ENCODE data around the gene SLC5A6. TPM values are rescaled to one million over a fixed set of nuclear protein-coding genes. Genes with fewer than 3 reads are reported as not detected.

SLC5A6 gene
- total and polyA plus RNA-seq, 7 experiments from 2014 or later = 13.2 to 203 (median 32.7) TPM

- Mint-ChIP-seq H3K36me3 (peaks cover 22 to 58% (median 25%) of the 10 kb centered on the region in 5 donors), H3K4me3 (no peak overlapping the region), H3K9me3 (no peaks in the 10 kb centered on the region), H3K27ac (no peak overlapping the region), H3K4me1 (peaks cover 0 to 14% (median 6%) of the 10 kb centered on the region in 7 donors), H3K27me3 (no peaks in the 10 kb centered on the region)
- no peak for DNase-seq
- Histone ChIP-seq H3K9me3 (ENCODE audit: control insufficient read depth in 2 of 3, low read length in 3 of 3) (no peaks in the 10 kb centered on the region), H3K4me1 (ENCODE audit: control insufficient read depth in 2 of 2, insufficient read depth in 2 of 2, low read length in 2 of 2) (no peaks in the 10 kb centered on the region), H3K36me3 (ENCODE audit: control insufficient read depth in 2 of 3, insufficient read depth in 3 of 3, low read length in 3 of 3) (peaks cover 15 to 100% (median 32%) of the 10 kb centered on the region in 3 experiments), H3K27ac (ENCODE audit: low read depth, low read length) (no peak overlapping the region), H3K27me3 (ENCODE audit: control insufficient read depth in 2 of 2, insufficient read depth in 2 of 2, low read length in 2 of 2) (no peaks in the 10 kb centered on the region), H3K4me3 (ENCODE audit: low read length) (no peak overlapping the region)
- ChIA-PET CTCF (no interaction called here), POLR2A (interaction anchor here (0.6 kb wide), 1 partner anchor 142 kb away, joined by 4 read pairs; no protein-coding TSS in a partner anchor)
- intact Hi-C loops (cut with micrococcal nuclease) = no loop called here
- ATAC-seq = no peak
Measured at GRCh38 chr2:27237341-27237945, 25.4 kb upstream of the SLC5A6 start.

DNA sequence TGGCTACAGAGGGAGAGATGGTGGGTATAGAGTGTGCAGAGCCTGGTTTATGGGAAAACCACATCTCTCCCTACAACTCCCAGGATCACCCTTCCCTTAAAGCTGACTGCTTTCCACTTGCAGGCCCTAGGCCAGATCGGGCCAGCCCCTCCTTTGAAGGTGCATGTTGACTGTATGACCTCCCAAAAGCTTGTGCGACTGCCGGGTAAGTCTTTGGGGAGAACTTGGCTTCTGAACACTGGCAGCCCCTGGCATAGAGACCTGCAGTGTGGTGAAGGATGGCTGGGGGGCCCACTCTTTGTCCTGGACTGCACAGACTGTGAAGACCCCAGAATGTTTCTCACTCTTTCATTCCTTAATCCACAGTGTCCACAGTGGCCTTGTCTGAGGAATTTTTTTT, 24.6 kb upstream of the SLC5A6 start:
- CTCF ChIA-PET = no interaction called here
- POLR2A ChIA-PET = no interaction called here
- H3K36me3 ChIP-seq (ENCODE audit: control insufficient read depth in 2 of 3, insufficient read depth in 3 of 3, low read length in 3 of 3) = peaks cover 24 to 100% (median 33%) of the 10 kb centered on the region in 3 experiments
- no peaks in the 10 kb centered on the region for H3K9me3 ChIP-seq (ENCODE audit: control insufficient read depth in 2 of 3, low read length in 3 of 3)
- intact Hi-C loops (cut with micrococcal nuclease) = no loop called here
- Mint-ChIP-seq H3K36me3 (peaks cover 24 to 56% (median 27%) of the 10 kb centered on the region in 5 donors), H3K27me3 (no peaks in the 10 kb centered on the region), H3K4me1 (peaks cover 0 to 7% (median 0%) of the 10 kb centered on the region in 7 donors), H3K9me3 (no peaks in the 10 kb centered on the region), H3K4me3 (no peak overlapping the region), H3K27ac (no peak overlapping the region)
- no peaks in the 10 kb centered on the region for H3K4me1 ChIP-seq (ENCODE audit: control insufficient read depth in 2 of 2, insufficient read depth in 2 of 2, low read length in 2 of 2)
- DNase-seq = no peak
- H3K4me3 ChIP-seq (ENCODE audit: low read length) = no peak overlapping the region
- H3K27ac ChIP-seq (ENCODE audit: low read depth, low read length) = no peak overlapping the region
- ATAC-seq = no peak
- H3K27me3 ChIP-seq (ENCODE audit: control insufficient read depth in 2 of 2, insufficient read depth in 2 of 2, low read length in 2 of 2) = no peaks in the 10 kb centered on the region

DNA sequence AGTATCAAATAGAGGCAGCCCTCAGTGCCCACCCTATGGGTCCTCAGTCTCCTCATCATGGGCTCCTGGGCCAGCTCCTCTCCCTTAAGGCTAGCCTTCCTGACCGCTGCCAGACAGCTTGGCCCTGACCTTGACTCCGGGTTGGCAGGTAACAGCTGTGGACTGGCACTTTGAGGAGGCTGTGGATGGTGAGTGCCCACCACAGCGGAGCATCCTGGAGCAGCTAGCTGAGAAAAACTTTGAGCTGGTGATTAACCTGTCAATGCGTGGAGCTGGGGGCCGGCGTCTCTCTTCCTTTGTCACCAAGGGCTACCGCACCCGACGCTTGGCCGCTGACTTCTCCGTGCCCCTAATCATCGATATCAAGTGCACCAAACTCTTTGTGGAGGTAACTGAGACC, 24.1 kb upstream of the SLC5A6 start:
- Histone ChIP-seq H3K27me3 (ENCODE audit: control insufficient read depth in 2 of 2, insufficient read depth in 2 of 2, low read length in 2 of 2) (no peaks in the 10 kb centered on the region), H3K9me3 (ENCODE audit: control insufficient read depth in 2 of 3, low read length in 3 of 3) (no peaks in the 10 kb centered on the region), H3K4me1 (ENCODE audit: control insufficient read depth in 2 of 2, insufficient read depth in 2 of 2, low read length in 2 of 2) (no peaks in the 10 kb centered on the region), H3K4me3 (ENCODE audit: low read length) (no peak overlapping the region), H3K36me3 (ENCODE audit: control insufficient read depth in 2 of 3, insufficient read depth in 3 of 3, low read length in 3 of 3) (peaks cover 28 to 100% (median 32%) of the 10 kb centered on the region in 3 experiments), H3K27ac (ENCODE audit: low read depth, low read length) (no peak overlapping the region)
- no peak overlapping the region for H3K27ac Mint-ChIP-seq
- H3K4me3 Mint-ChIP-seq = no peak overlapping the region
- peaks cover 24 to 60% (median 31%) of the 10 kb centered on the region in 5 donors for H3K36me3 Mint-ChIP-seq
- ChIA-PET POLR2A (no interaction called here), CTCF (interaction anchor here (0.6 kb wide), 1 partner anchor 100 kb away, joined by 4 read pairs; no protein-coding TSS in a partner anchor)
- ATAC-seq = no peak
- intact Hi-C loops (cut with micrococcal nuclease) = no loop called here
- no peak for DNase-seq
- H3K9me3 Mint-ChIP-seq = no peaks in the 10 kb centered on the region
- H3K4me1 Mint-ChIP-seq = peaks cover 0 to 6% (median 0%) of the 10 kb centered on the region in 7 donors
- no peaks in the 10 kb centered on the region for H3K27me3 Mint-ChIP-seq

DNA sequence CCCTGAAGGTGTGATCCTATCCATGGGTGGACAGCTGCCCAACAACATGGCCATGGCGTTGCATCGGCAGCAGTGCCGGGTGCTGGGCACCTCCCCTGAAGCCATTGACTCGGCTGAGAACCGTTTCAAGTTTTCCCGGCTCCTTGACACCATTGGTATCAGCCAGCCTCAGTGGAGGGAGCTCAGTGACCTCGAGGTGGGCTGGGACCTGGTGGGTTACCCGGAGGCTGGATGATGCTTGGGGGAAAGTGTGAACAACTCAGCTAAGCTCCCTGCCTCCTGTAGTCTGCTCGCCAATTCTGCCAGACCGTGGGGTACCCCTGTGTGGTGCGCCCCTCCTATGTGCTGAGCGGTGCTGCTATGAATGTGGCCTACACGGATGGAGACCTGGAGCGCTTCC, 21.3 kb upstream of the SLC5A6 start:
- Mint-ChIP-seq H3K4me3 (no peak overlapping the region), H3K36me3 (peaks cover 20 to 46% (median 27%) of the 10 kb centered on the region in 5 donors), H3K9me3 (no peaks in the 10 kb centered on the region), H3K4me1 (peaks cover 0 to 6% (median 0%) of the 10 kb centered on the region in 7 donors), H3K27ac (peak overlapping the region in 1 of 9 donors; percentile 76), H3K27me3 (no peaks in the 10 kb centered on the region)
- no peaks in the 10 kb centered on the region for H3K9me3 ChIP-seq (ENCODE audit: control insufficient read depth in 2 of 3, low read length in 3 of 3)
- ChIA-PET CTCF (no interaction called here), POLR2A (interaction anchor here (0.6 to 1.0 kb wide), 2 partner anchors 11 to 430 kb away, joined by 3 read pairs; partner anchors contain the start of genes SLC4A1AP and SUPT7L)
- no peak for DNase-seq
- H3K36me3 ChIP-seq (ENCODE audit: control insufficient read depth in 2 of 3, insufficient read depth in 3 of 3, low read length in 3 of 3) = peaks cover 29 to 94% (median 32%) of the 10 kb centered on the region in 3 experiments
- intact Hi-C loops (cut with micrococcal nuclease) = no loop called here
- no peak overlapping the region for H3K4me3 ChIP-seq (ENCODE audit: low read length)
- no peaks in the 10 kb centered on the region for H3K27me3 ChIP-seq (ENCODE audit: control insufficient read depth in 2 of 2, insufficient read depth in 2 of 2, low read length in 2 of 2)
- H3K4me1 ChIP-seq (ENCODE audit: control insufficient read depth in 2 of 2, insufficient read depth in 2 of 2, low read length in 2 of 2) = no peaks in the 10 kb centered on the region
- no peak overlapping the region for H3K27ac ChIP-seq (ENCODE audit: low read depth, low read length)
- no peak for ATAC-seq

DNA sequence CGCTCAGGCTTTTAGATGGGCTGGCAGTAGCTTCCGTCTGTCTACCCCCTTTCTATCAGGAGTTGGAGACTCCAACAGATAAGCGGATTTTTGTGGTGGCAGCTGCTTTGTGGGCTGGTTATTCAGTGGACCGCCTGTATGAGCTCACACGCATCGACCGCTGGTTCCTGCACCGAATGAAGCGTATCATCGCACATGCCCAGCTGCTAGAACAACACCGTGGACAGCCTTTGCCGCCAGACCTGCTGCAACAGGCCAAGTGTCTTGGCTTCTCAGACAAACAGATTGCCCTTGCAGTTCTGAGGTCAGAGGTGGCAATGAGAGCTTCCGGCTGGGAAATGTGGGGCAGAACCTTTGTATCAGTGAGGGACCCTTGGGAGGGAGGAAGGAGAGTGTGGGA, 19.9 kb upstream of the SLC5A6 start:
- ATAC-seq (no peak), DNase-seq (no peak)
- H3K27ac Mint-ChIP-seq = no peak overlapping the region
- ChIA-PET CTCF (interaction anchor here (0.5 to 1.0 kb wide), 2 partner anchors 44 to 215 kb away, joined by 3 to 4 read pairs; no protein-coding TSS in a partner anchor), POLR2A (interaction anchor here (1.0 kb wide), 1 partner anchor 12 kb away, joined by 3 read pairs; no protein-coding TSS in a partner anchor)
- no peak overlapping the region for H3K4me3 Mint-ChIP-seq
- no peaks in the 10 kb centered on the region for H3K9me3 Mint-ChIP-seq
- Histone ChIP-seq H3K4me3 (ENCODE audit: low read length) (no peak overlapping the region), H3K36me3 (ENCODE audit: control insufficient read depth in 2 of 3, insufficient read depth in 3 of 3, low read length in 3 of 3) (peaks cover 25 to 94% (median 29%) of the 10 kb centered on the region in 3 experiments), H3K27me3 (ENCODE audit: control insufficient read depth in 2 of 2, insufficient read depth in 2 of 2, low read length in 2 of 2) (no peaks in the 10 kb centered on the region), H3K9me3 (ENCODE audit: control insufficient read depth in 2 of 3, low read length in 3 of 3) (no peaks in the 10 kb centered on the region), H3K4me1 (ENCODE audit: control insufficient read depth in 2 of 2, insufficient read depth in 2 of 2, low read length in 2 of 2) (no peaks in the 10 kb centered on the region), H3K27ac (ENCODE audit: low read depth, low read length) (no peak overlapping the region)
- H3K4me1 Mint-ChIP-seq = peaks cover 0 to 6% (median 0%) of the 10 kb centered on the region in 7 donors
- intact Hi-C loops (cut with micrococcal nuclease) = no loop called here
- no peaks in the 10 kb centered on the region for H3K27me3 Mint-ChIP-seq
- peaks cover 16 to 49% (median 31%) of the 10 kb centered on the region in 5 donors for H3K36me3 Mint-ChIP-seq

GRCh38 chr2:27227501-27227900, 15.4 kb upstream of the SLC5A6 start:
- POLR2A ChIA-PET = no interaction called here
- Histone ChIP-seq H3K27me3 (ENCODE audit: control insufficient read depth in 2 of 2, insufficient read depth in 2 of 2, low read length in 2 of 2) (no peaks in the 10 kb centered on the region), H3K4me1 (ENCODE audit: control insufficient read depth in 2 of 2, insufficient read depth in 2 of 2, low read length in 2 of 2) (no peaks in the 10 kb centered on the region), H3K36me3 (ENCODE audit: control insufficient read depth in 2 of 3, insufficient read depth in 3 of 3, low read length in 3 of 3) (peaks cover 26 to 92% (median 32%) of the 10 kb centered on the region in 3 experiments), H3K9me3 (ENCODE audit: control insufficient read depth in 2 of 3, low read length in 3 of 3) (no peaks in the 10 kb centered on the region), H3K27ac (ENCODE audit: low read depth, low read length) (no peak overlapping the region), H3K4me3 (ENCODE audit: low read length) (no peak overlapping the region)
- H3K36me3 Mint-ChIP-seq = peaks cover 7 to 58% (median 26%) of the 10 kb centered on the region in 5 donors
- CTCF ChIA-PET = no interaction called here
- intact Hi-C loops (cut with micrococcal nuclease) = no loop called here
- peak overlapping the region in 1 of 9 donors; percentile 10 for H3K27ac Mint-ChIP-seq
- no peaks in the 10 kb centered on the region for H3K27me3 Mint-ChIP-seq
- no peaks in the 10 kb centered on the region for H3K4me1 Mint-ChIP-seq
- no peak for ATAC-seq
- no peak for DNase-seq
- H3K9me3 Mint-ChIP-seq = no peaks in the 10 kb centered on the region
- no peak overlapping the region for H3K4me3 Mint-ChIP-seq

All from naive thymus-derived CD4-positive, alpha-beta T cell (primary cell).